ENCODE results near the gene SLC25A29.
"Not testable (repeated sequence)": the region's sequence is repeated elsewhere in the genome, so short reads cannot be mapped to it uniquely, and the experiment has no call there.

The SLC25A29 gene

DNA sequence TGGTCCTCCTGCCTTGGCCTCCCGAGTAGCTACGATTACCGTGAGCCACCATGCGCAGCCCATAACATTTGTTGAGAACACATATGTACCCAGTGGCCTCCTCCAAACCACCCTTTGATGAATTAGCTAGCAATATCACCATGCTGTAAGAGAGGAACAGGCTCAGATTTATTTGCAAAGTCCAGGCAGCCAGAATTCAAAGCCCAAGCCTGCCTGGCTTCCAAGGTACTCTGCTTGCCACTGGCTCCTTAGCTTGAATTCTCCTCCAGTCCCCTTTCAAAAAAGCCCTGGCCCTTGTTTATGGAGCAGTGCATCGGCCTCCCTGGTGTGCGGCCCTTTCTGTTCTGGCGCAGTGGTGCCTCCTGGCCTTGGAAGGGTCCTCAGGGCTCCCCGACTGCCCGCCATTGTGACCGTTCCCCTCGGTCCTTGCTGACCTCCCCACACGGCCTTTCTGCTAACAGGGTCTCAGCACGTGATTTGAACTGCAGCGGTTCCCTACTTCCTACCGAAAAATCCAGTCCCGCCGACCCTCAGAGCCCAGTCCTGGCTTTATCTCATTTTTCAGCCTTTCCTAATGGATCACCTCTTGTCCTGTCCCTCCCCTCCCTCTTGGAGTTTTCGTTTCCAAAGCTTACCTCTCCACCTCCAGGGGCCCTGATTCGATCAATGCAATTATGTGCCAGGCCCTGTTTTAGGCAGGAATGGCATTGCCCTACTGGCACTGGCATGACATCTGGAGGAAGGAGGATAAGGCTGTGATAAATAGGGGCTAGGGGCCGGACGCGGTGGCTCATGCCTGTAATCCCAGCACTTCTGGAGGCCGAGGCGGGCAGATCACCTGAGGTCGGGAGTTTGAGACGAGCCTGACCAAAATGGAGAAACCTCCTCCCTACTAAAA lies 22.0 kb downstream of the SLC25A29 start:
- H3K27ac Mint-ChIP-seq (ENCODE audit: low read depth): no peak overlapping the region
- no peaks in the 10 kb centered on the region for H3K9me3 Mint-ChIP-seq
- ATAC-seq (replicated peaks; ENCODE audit: extremely low read depth, poor library complexity, severe bottlenecking) (no peak), DNase-seq (ENCODE audit: low spot score in 2 of 2) (no peak)
- H3K36me3 Mint-ChIP-seq (ENCODE audit: insufficient read depth): peaks cover 14% of the 10 kb centered on the region
- peaks cover 25% of the 10 kb centered on the region for H3K4me1 Mint-ChIP-seq
- H3K4me3 Mint-ChIP-seq: peak overlapping the region; percentile 63
- H3K27me3 Mint-ChIP-seq: no peaks in the 10 kb centered on the region

DNA sequence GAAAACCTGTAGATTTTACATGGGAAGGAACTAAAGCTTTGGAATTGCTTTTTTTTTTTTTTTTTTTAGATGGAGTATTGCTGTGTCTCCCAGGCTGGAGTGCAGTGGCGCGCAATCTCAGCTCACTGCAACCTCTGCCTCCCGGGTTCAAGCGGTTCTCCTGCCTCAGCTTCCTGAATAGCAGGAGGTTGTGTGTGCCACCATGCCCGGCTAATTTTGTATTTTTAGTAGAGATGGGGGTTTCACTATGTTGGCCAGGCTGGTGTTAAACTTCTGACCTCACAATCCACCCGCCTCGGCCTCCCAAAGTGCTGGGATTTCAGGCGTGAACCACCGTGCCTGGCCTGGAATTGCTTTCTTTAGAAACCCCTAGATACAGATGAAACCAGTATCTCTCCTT lies 22.8 kb downstream of the SLC25A29 start:
- H3K4me1 Mint-ChIP-seq: peaks cover 33% of the 10 kb centered on the region
- DNase-seq (ENCODE audit: low spot score in 2 of 2); H3K9me3 Mint-ChIP-seq; H3K4me3 Mint-ChIP-seq; ATAC-seq (replicated peaks; ENCODE audit: extremely low read depth, poor library complexity, severe bottlenecking); H3K27me3 Mint-ChIP-seq; H3K27ac Mint-ChIP-seq (ENCODE audit: low read depth): not testable (repeated sequence)
- peaks cover 15% of the 10 kb centered on the region for H3K36me3 Mint-ChIP-seq (ENCODE audit: insufficient read depth)

DNA sequence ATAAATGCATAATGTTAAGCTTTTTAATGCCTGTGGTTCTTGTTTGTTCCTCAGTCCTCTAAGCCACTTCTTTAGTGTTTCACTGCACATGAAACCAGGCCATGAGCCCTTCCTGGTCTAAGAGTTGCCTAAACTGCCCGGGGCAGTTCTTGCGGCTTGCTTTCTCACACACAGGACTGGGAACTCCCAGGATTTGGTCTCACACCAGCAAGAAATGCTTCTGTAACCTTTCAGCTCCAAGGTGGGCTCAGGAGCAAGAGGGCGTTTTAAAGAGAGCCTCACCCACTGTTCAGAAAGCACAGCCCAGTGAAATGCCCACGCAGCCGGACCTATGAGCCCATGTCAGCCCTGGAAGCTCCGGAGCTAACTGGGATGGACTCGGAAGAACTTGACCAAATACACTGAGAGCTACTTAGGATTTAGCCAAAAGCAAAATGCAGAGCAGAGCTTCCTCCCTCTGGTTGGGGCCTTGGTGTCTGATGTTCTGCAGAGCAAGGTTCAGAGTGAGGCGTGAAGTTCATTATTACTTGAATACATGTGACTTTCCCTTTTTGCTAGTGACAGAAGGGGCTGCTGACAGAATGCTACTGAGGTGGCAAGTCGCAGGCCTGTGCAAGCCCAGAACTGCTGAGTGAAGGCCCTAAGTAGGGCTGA lies 23.4 kb downstream of the SLC25A29 start:
- Mint-ChIP-seq H3K27ac (ENCODE audit: low read depth) (no peak overlapping the region), H3K4me3 (no peak overlapping the region), H3K27me3 (no peaks in the 10 kb centered on the region), H3K4me1 (peaks cover 35% of the 10 kb centered on the region), H3K36me3 (ENCODE audit: insufficient read depth) (peaks cover 15% of the 10 kb centered on the region), H3K9me3 (no peaks in the 10 kb centered on the region)
- DNase-seq (ENCODE audit: low spot score in 2 of 2) (no peak), ATAC-seq (replicated peaks; ENCODE audit: extremely low read depth, poor library complexity, severe bottlenecking) (no peak)

DNA sequence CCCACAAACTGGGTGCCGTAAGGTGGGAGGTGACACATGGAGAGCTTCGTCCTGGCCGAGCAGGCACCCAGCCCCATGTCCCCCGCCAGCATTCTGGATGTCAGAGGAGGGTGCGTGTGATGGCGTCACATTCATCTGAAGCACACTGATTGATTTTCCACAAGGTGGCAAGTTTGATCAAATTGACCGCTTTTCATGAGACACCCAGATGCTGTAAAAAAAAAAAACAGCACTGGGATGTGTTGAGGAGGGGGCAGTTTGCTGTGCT lies 24.2 kb downstream of the SLC25A29 start:
- no peaks in the 10 kb centered on the region for H3K27me3 Mint-ChIP-seq
- no peak overlapping the region for H3K4me3 Mint-ChIP-seq
- H3K9me3 Mint-ChIP-seq: no peaks in the 10 kb centered on the region
- DNase-seq (ENCODE audit: low spot score in 2 of 2): no peak
- H3K36me3 Mint-ChIP-seq (ENCODE audit: insufficient read depth): peaks cover 16% of the 10 kb centered on the region
- H3K27ac Mint-ChIP-seq (ENCODE audit: low read depth): no peak overlapping the region
- no peak for ATAC-seq (replicated peaks; ENCODE audit: extremely low read depth, poor library complexity, severe bottlenecking)
- H3K4me1 Mint-ChIP-seq: peaks cover 35% of the 10 kb centered on the region

DNA sequence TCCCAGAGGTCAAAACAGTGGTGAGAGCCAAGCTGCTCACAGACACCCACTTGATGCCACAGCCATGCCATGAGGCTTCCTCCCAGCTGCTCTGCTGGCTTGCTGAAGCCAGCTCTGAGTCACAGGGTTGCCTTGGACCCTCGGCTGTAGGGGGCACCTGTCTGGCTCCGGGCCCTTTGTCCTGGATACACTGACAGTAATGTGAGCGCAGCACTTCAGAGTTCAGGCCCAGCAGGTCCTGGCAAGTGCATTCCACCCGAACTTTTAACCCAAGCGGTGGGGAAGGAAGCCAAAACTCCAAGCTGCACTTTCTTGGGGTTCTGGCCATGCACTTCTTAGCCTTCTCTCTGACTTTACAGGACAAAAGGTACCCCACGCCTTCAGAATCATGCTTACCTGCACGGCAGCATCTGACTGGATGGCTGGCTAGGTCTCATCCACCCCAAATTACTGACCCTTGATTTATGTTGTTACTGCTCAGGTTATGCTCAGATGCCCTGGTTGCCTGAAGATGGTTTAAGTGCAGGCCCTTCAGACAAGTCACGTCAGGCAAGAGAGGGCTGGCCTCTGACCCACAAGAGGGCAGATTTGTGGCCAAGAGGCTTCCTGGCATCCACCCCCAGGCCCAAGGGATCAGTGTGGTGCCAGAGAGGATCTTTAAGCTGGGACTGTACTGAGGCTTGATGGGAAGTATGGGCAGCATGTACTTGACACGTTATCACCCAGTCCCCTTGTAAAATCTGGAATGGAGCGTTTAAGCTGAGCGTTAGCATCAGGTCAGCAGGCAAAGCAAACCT lies 24.8 kb downstream of the SLC25A29 start:
- DNase-seq (ENCODE audit: low spot score in 2 of 2): no peak
- no peak for ATAC-seq (replicated peaks; ENCODE audit: extremely low read depth, poor library complexity, severe bottlenecking)
- H3K36me3 Mint-ChIP-seq (ENCODE audit: insufficient read depth): peaks cover 21% of the 10 kb centered on the region
- H3K27me3 Mint-ChIP-seq: no peaks in the 10 kb centered on the region
- no peaks in the 10 kb centered on the region for H3K9me3 Mint-ChIP-seq
- no peak overlapping the region for H3K27ac Mint-ChIP-seq (ENCODE audit: low read depth)
- H3K4me3 Mint-ChIP-seq: no peak overlapping the region
- peaks cover 35% of the 10 kb centered on the region for H3K4me1 Mint-ChIP-seq

DNA sequence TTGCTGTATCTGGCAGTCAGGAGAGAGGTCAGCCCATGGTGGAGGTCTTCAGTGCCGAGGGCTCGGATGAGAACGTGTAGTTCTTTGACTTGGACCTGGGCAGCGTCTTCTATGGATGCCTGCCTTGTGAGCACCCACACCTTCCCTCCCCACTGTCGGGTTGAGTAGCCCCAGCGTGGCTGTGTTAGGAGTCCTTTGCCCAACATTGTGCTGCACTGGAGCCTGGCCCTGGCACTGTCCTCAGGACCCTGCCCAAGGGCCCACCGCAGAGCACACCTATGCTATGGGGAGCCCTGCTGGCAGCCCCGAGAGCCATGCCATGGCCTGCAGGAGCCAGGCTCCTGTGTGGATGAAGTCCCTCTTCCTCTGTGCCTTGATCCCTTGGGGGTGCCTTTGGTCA lies 26.7 kb downstream of the SLC25A29 start:
- Mint-ChIP-seq H3K9me3 (no peaks in the 10 kb centered on the region), H3K4me3 (no peak overlapping the region), H3K27me3 (no peaks in the 10 kb centered on the region), H3K36me3 (ENCODE audit: insufficient read depth) (peaks cover 23% of the 10 kb centered on the region), H3K4me1 (peaks cover 44% of the 10 kb centered on the region), H3K27ac (ENCODE audit: low read depth) (peak overlapping the region; percentile 67)
- no peak for ATAC-seq (replicated peaks; ENCODE audit: extremely low read depth, poor library complexity, severe bottlenecking)
- DNase-seq (ENCODE audit: low spot score in 2 of 2): no peak

DNA sequence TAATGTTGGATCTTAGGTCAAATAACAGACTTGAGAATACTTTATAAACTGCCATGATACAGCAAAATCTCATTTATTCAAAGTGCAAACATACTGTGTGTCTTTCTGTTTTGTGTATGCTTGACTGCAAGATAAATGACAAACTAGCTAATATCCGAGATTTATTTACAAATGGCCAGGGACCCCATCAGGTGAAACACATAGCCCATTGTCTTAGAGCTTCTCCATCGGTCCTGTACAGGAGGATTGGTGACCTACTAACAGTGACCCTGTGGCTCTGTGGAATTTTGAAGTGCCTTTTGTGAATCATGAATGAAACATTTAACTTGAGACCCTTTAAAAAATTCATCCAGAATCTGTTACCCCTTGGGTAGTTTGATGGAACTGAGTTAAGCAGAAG lies 27.1 kb downstream of the SLC25A29 start:
- no peak for DNase-seq (ENCODE audit: low spot score in 2 of 2)
- peaks cover 19% of the 10 kb centered on the region for H3K36me3 Mint-ChIP-seq (ENCODE audit: insufficient read depth)
- H3K9me3 Mint-ChIP-seq: no peaks in the 10 kb centered on the region
- no peak for ATAC-seq (replicated peaks; ENCODE audit: extremely low read depth, poor library complexity, severe bottlenecking)
- H3K4me1 Mint-ChIP-seq: peaks cover 44% of the 10 kb centered on the region
- no peak overlapping the region for H3K27ac Mint-ChIP-seq (ENCODE audit: low read depth)
- H3K27me3 Mint-ChIP-seq: no peaks in the 10 kb centered on the region
- no peak overlapping the region for H3K4me3 Mint-ChIP-seq

DNA sequence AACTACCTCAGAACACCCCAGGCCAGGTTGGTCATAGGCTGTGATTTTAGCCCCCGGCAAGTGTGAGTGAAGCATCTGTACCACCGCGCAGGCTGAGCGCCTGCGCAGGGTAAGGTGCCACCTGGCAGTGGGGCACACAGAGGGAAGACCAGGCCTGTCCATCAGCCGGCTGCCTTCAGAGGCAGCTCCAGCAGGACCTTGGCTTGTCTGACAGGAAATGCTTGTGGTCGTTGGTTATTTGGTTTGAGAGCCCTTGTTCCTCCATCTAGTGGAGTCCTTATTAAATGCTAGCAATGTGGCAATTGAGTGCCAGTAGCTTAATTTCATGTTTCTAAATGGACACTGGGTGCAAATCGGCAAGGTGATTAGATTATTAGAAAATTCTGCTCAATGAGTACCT lies 27.5 kb downstream of the SLC25A29 start:
- Mint-ChIP-seq H3K9me3 (no peaks in the 10 kb centered on the region), H3K27me3 (no peaks in the 10 kb centered on the region), H3K36me3 (ENCODE audit: insufficient read depth) (peaks cover 19% of the 10 kb centered on the region), H3K4me3 (no peak overlapping the region), H3K4me1 (peaks cover 47% of the 10 kb centered on the region), H3K27ac (ENCODE audit: low read depth) (no peak overlapping the region)
- DNase-seq (ENCODE audit: low spot score in 2 of 2) (no peak), ATAC-seq (replicated peaks; ENCODE audit: extremely low read depth, poor library complexity, severe bottlenecking) (no peak)

DNA sequence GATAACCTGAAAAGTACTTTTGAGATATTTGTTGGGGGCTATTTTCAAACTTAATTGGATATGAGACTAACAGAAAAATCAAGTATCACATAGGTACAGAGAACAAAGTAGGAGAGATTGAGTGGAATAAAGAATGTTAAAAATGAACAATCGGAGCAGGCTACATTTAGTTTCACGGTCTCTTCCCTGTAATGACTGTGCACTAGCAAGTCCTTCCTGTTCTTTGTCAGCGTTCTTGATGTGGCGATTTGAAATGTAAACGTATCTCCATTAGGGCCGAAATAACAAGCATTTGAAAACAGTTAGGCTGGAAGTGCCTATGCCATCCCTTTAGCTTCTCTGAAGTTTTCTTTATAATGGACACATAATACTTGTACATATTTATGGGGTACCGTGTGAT lies 31.0 kb downstream of the SLC25A29 start:
- no peak for DNase-seq (ENCODE audit: low spot score in 2 of 2)
- peaks cover 19% of the 10 kb centered on the region for H3K36me3 Mint-ChIP-seq (ENCODE audit: insufficient read depth)
- H3K27ac Mint-ChIP-seq (ENCODE audit: low read depth): peak overlapping the region; percentile 67
- peaks cover 42% of the 10 kb centered on the region for H3K4me1 Mint-ChIP-seq
- no peak for ATAC-seq (replicated peaks; ENCODE audit: extremely low read depth, poor library complexity, severe bottlenecking)
- H3K27me3 Mint-ChIP-seq: no peaks in the 10 kb centered on the region
- no peaks in the 10 kb centered on the region for H3K9me3 Mint-ChIP-seq
- H3K4me3 Mint-ChIP-seq: no peak overlapping the region

DNA sequence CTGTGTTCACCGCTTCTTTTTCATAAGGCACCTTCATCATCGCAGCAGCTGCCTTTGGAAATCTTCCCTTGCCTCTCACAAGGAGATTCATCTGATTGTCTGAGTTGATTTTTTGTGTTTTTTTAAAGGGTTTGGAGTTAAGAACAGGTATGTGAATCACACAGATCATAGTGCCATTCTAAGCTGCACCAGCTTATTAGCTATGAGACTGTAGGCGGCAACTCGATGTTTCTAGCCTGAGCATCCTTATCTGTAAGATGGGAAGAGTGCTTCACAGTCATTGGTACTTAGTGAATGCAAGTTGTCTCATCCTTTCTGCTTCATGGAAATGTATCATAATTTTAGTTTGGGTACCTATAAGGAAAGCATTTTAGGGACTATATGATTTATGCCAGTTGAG lies 32.0 kb downstream of the SLC25A29 start:
- DNase-seq (ENCODE audit: low spot score in 2 of 2) (no peak), ATAC-seq (replicated peaks; ENCODE audit: extremely low read depth, poor library complexity, severe bottlenecking) (no peak)
- H3K27ac Mint-ChIP-seq (ENCODE audit: low read depth): peak overlapping the region; percentile 67
- H3K4me1 Mint-ChIP-seq: peaks cover 37% of the 10 kb centered on the region
- no peak overlapping the region for H3K4me3 Mint-ChIP-seq
- no peaks in the 10 kb centered on the region for H3K9me3 Mint-ChIP-seq
- H3K36me3 Mint-ChIP-seq (ENCODE audit: insufficient read depth): peaks cover 19% of the 10 kb centered on the region
- H3K27me3 Mint-ChIP-seq: no peaks in the 10 kb centered on the region

DNA sequence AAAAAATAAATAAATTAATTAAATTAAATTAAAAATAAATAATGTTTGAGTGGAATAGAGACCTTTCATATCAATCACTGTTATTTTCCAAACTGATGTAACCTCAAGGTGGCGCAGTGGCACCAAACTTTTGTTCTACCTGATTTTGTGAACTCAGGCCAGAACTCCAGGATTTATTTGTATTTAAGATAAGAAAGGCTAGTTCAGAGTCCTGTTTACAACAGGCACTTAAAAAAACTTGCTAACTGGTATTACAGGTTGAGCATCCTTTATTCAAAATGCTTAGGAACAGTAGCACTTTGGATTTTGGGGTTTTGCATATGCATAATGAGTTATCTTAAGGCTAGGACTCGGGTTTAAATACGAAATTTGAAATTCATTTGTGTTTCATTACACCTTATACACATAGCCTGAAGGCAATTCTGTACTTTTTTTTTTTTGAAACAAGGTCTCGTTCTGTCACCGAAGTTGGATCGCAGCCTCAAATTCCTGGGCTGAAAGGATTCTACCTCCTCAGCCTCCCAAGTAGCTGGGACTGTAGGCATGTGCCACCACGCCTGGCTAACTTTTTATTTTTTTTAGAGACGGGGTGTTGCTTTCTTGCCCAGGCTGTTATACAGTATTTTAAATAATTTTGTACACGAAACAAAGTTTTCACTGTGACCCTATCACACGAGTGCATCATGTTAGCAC lies 34.9 kb downstream of the SLC25A29 start:
- Mint-ChIP-seq H3K27me3 (no peaks in the 10 kb centered on the region), H3K36me3 (ENCODE audit: insufficient read depth) (peaks cover 11% of the 10 kb centered on the region), H3K4me3 (no peak overlapping the region), H3K9me3 (no peaks in the 10 kb centered on the region), H3K27ac (ENCODE audit: low read depth) (no peak overlapping the region), H3K4me1 (peaks cover 47% of the 10 kb centered on the region)
- ATAC-seq (replicated peaks; ENCODE audit: extremely low read depth, poor library complexity, severe bottlenecking) (no peak), DNase-seq (ENCODE audit: low spot score in 2 of 2) (no peak)

DNA sequence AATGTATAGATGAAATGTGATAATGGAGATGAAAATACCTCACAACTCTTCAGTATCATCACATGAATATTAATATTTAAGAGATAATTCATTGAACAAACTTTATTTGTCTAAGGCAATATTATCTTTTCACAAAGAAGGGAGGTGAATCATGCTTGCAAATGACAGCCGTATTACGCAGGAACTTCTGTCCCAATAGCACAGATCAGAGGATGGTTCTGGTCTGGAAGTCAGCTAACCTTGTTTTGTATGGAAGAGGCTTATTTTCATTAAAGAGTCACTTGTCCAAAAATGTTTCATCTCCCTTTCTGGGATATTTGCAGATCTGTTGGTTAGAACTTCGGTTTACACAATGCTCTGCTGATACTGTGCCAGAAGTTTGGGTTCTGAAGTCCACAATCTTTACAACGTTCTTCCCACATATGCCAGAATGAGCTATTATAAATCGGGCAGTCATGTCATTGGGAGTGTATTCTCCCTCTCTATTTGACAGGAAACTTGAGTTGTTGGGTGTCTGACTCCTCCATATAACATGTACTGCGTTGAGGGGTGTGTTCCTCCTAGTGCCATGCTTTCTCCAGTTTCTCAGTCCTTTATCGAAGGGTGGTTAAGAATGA lies 37.5 kb downstream of the SLC25A29 start:
- ATAC-seq (replicated peaks; ENCODE audit: extremely low read depth, poor library complexity, severe bottlenecking): no peak
- DNase-seq (ENCODE audit: low spot score in 2 of 2): no peak
- peaks cover 46% of the 10 kb centered on the region for H3K4me1 Mint-ChIP-seq

More for the DNA sequence above, 37.5 kb downstream of the SLC25A29 start:
- Mint-ChIP-seq H3K36me3 (ENCODE audit: insufficient read depth) (peaks cover 20% of the 10 kb centered on the region), H3K27ac (ENCODE audit: low read depth) (peak overlapping the region; percentile 8), H3K27me3 (no peaks in the 10 kb centered on the region), H3K4me3 (no peak overlapping the region), H3K9me3 (no peaks in the 10 kb centered on the region)
